Muscle layer of duodenum (tissue), 2 donors: ENCODE data around the gene LRRC4B.

Experiments used
- H3K27ac ChIP-seq: one replicate; pipeline ENCODE4 v1.7.0; 2013; ENCODE audit warnings: mild to moderate bottlenecking, low read length
- H3K27me3 ChIP-seq: one replicate; pipeline ENCODE4 v1.7.0; 2013; ENCODE audit warnings: low read depth, mild to moderate bottlenecking, control low read depth, low read length
- H3K36me3 ChIP-seq, 2 donors: one replicate each; pipeline ENCODE4 v1.7.0; 2013; ENCODE audit warnings: low read length in 2 of 2, control low read depth in 1 of 2, mild to moderate bottlenecking in 1 of 2; ENCODE audit not compliant: insufficient read depth in 2 of 2, control insufficient read depth in 1 of 2
- H3K4me1 ChIP-seq, 2 donors: one replicate each; pipeline ENCODE4 v1.7.0; 2013; ENCODE audit warnings: low read length in 2 of 2, mild to moderate bottlenecking in 2 of 2, control low read depth in 1 of 2, moderate library complexity in 1 of 2; ENCODE audit not compliant: insufficient read depth in 2 of 2, control insufficient read depth in 1 of 2
- H3K4me3 ChIP-seq, 2 donors: one replicate each; pipeline ENCODE4 v1.7.0; 2013; ENCODE audit warnings: low read length in 2 of 2, low read depth in 1 of 2, mild to moderate bottlenecking in 1 of 2
- H3K9me3 ChIP-seq, 2 donors: one replicate each; pipeline ENCODE4 v1.7.0; 2013; ENCODE audit warnings: low read length in 2 of 2, control low read depth in 1 of 2, mild to moderate bottlenecking in 1 of 2; ENCODE audit not compliant: control insufficient read depth in 1 of 2
- donor health status: healthy.

Gene LRRC4B

GRCh38 chr19:50568728-50569698 lies 778 bp upstream of the LRRC4B start:
- H3K36me3 ChIP-seq: no peaks in the 10 kb centered on the region
- H3K27me3 ChIP-seq: peaks cover 16% of the 10 kb centered on the region
- no peak overlapping the region for H3K27ac ChIP-seq
- H3K4me3 ChIP-seq: no peak overlapping the region
- no peaks in the 10 kb centered on the region for H3K9me3 ChIP-seq
- peaks cover 0 to 15% of the 10 kb centered on the region in 2 donors for H3K4me1 ChIP-seq

- no peak overlapping the region for H3K4me3 ChIP-seq
- H3K27ac ChIP-seq: no peak overlapping the region
- H3K4me1 ChIP-seq: peaks cover 0 to 15% of the 10 kb centered on the region in 2 donors
- H3K36me3 ChIP-seq: no peaks in the 10 kb centered on the region
- peaks cover 21% of the 10 kb centered on the region for H3K27me3 ChIP-seq
- H3K9me3 ChIP-seq: no peaks in the 10 kb centered on the region
Measured at GRCh38 chr19:50567052-50567841, 988 bp downstream of the LRRC4B start.

- Histone ChIP-seq H3K36me3 (no peaks in the 10 kb centered on the region), H3K4me1 (peaks cover 0 to 15% of the 10 kb centered on the region in 2 donors), H3K9me3 (no peaks in the 10 kb centered on the region), H3K4me3 (no peak overlapping the region), H3K27ac (no peak overlapping the region), H3K27me3 (peaks cover 21% of the 10 kb centered on the region)
Measured at GRCh38 chr19:50565984-50566903, 2.0 kb downstream of the LRRC4B start.

- no peak overlapping the region for H3K27ac ChIP-seq
- no peak overlapping the region for H3K4me3 ChIP-seq
- peaks cover 0 to 15% of the 10 kb centered on the region in 2 donors for H3K4me1 ChIP-seq
- no peaks in the 10 kb centered on the region for H3K36me3 ChIP-seq
- peaks cover 21% of the 10 kb centered on the region for H3K27me3 ChIP-seq
- no peaks in the 10 kb centered on the region for H3K9me3 ChIP-seq
Measured at GRCh38 chr19:50564229-50565105, 3.8 kb downstream of the LRRC4B start.

GRCh38 chr19:50563597-50563996 lies 4.6 kb downstream of the LRRC4B start:
- no peak overlapping the region for H3K4me3 ChIP-seq
- no peaks in the 10 kb centered on the region for H3K9me3 ChIP-seq
- H3K36me3 ChIP-seq: no peaks in the 10 kb centered on the region
- no peak overlapping the region for H3K27ac ChIP-seq
- H3K4me1 ChIP-seq: peaks cover 0 to 15% of the 10 kb centered on the region in 2 donors
- peaks cover 21% of the 10 kb centered on the region for H3K27me3 ChIP-seq

- H3K27me3 ChIP-seq: peaks cover 21% of the 10 kb centered on the region
- no peak overlapping the region for H3K4me3 ChIP-seq
- H3K4me1 ChIP-seq: peaks cover 0 to 15% of the 10 kb centered on the region in 2 donors
- no peaks in the 10 kb centered on the region for H3K9me3 ChIP-seq
- no peak overlapping the region for H3K27ac ChIP-seq
- no peaks in the 10 kb centered on the region for H3K36me3 ChIP-seq
Measured at GRCh38 chr19:50562996-50563395, 5.2 kb downstream of the LRRC4B start.

GRCh38 chr19:50562329-50562728 lies 5.9 kb downstream of the LRRC4B start:
- Histone ChIP-seq H3K27me3 (peaks cover 21% of the 10 kb centered on the region), H3K4me3 (no peak overlapping the region), H3K4me1 (peaks cover 0 to 12% of the 10 kb centered on the region in 2 donors), H3K36me3 (no peaks in the 10 kb centered on the region), H3K27ac (no peak overlapping the region), H3K9me3 (no peaks in the 10 kb centered on the region)

- Histone ChIP-seq H3K27me3 (peaks cover 10% of the 10 kb centered on the region), H3K36me3 (no peaks in the 10 kb centered on the region), H3K4me1 (peaks cover 0 to 12% of the 10 kb centered on the region in 2 donors), H3K27ac (no peak overlapping the region), H3K9me3 (no peaks in the 10 kb centered on the region), H3K4me3 (no peak overlapping the region)
Measured at GRCh38 chr19:50559636-50560035, 8.6 kb downstream of the LRRC4B start.

GRCh38 chr19:50558449-50558848 lies 9.8 kb downstream of the LRRC4B start:
- Histone ChIP-seq H3K36me3 (no peaks in the 10 kb centered on the region), H3K9me3 (no peaks in the 10 kb centered on the region), H3K27me3 (peaks cover 5% of the 10 kb centered on the region), H3K27ac (no peak overlapping the region), H3K4me3 (no peak overlapping the region), H3K4me1 (peaks cover 0 to 12% of the 10 kb centered on the region in 2 donors)

- H3K27me3 ChIP-seq: peaks cover 4% of the 10 kb centered on the region
- H3K4me3 ChIP-seq: no peak overlapping the region
- peaks cover 0 to 12% of the 10 kb centered on the region in 2 donors for H3K4me1 ChIP-seq
- H3K9me3 ChIP-seq: no peaks in the 10 kb centered on the region
- H3K36me3 ChIP-seq: no peaks in the 10 kb centered on the region
- no peak overlapping the region for H3K27ac ChIP-seq
Measured at GRCh38 chr19:50558039-50558438, 10.2 kb downstream of the LRRC4B start.
